ENCODE data around the gene PDGFRB. TPM values are rescaled to one million over a fixed set of nuclear protein-coding genes. Genes with fewer than 3 reads are reported as not detected.

The PDGFRB gene
- polyA plus RNA-seq, 4 donors = 0.45 to 31.6 (median 11.8) TPM

- WGBS, 3 donors = 90 to 97% (median 93%) methylated on average over 10 of the region's 10 CpGs
- Histone ChIP-seq H3K4me1 (ENCODE audit: control insufficient read depth in 3 of 3, insufficient read depth in 2 of 3, low read depth in 1 of 3, low read length in 2 of 3) (peaks cover 0 to 27% (median 0%) of the 10 kb centered on the region in 3 donors), H3K4me3 (ENCODE audit: low read depth in 1 of 3, low read length in 3 of 3) (no peak overlapping the region), H3K9me3 (ENCODE audit: control insufficient read depth in 2 of 2, insufficient read depth in 1 of 2, low read depth in 1 of 2, low read length in 1 of 2) (no peaks in the 10 kb centered on the region), H3K36me3 (ENCODE audit: control insufficient read depth in 3 of 3, insufficient read depth in 2 of 3, low read depth in 1 of 3, low read length in 3 of 3) (peaks cover 0 to 45% (median 0%) of the 10 kb centered on the region in 3 donors), H3K27me3 (ENCODE audit: control insufficient read depth in 3 of 3, insufficient read depth in 3 of 3, low read length in 3 of 3) (no peaks in the 10 kb centered on the region), H3K27ac (ENCODE audit: low read depth in 1 of 3, low read length in 2 of 3) (no peak overlapping the region)
- DNase-seq = no peak
- no peak for FAIRE-seq
Measured at GRCh38 chr5:150125334-150125733, 30.3 kb downstream of the PDGFRB start.

GRCh38 chr5:150124596-150124995 lies 31.0 kb downstream of the PDGFRB start:
- Histone ChIP-seq H3K9me3 (ENCODE audit: control insufficient read depth in 2 of 2, insufficient read depth in 1 of 2, low read depth in 1 of 2, low read length in 1 of 2) (no peaks in the 10 kb centered on the region), H3K4me1 (ENCODE audit: control insufficient read depth in 3 of 3, insufficient read depth in 2 of 3, low read depth in 1 of 3, low read length in 2 of 3) (peaks cover 0 to 20% (median 0%) of the 10 kb centered on the region in 3 donors), H3K4me3 (ENCODE audit: low read depth in 1 of 3, low read length in 3 of 3) (no peak overlapping the region), H3K36me3 (ENCODE audit: control insufficient read depth in 3 of 3, insufficient read depth in 2 of 3, low read depth in 1 of 3, low read length in 3 of 3) (peaks cover 0 to 46% (median 0%) of the 10 kb centered on the region in 3 donors), H3K27me3 (ENCODE audit: control insufficient read depth in 3 of 3, insufficient read depth in 3 of 3, low read length in 3 of 3) (no peaks in the 10 kb centered on the region), H3K27ac (ENCODE audit: low read depth in 1 of 3, low read length in 2 of 3) (no peak overlapping the region)
- FAIRE-seq (no peak), DNase-seq (no peak)
- WGBS, 3 donors = 81 to 95% (median 88%) methylated on average over 6 to 8 of the region's 8 CpGs

- WGBS, 3 donors = 82 to 86% (median 85%) methylated on average over 10 to 11 of the region's 11 CpGs
- no peak overlapping the region for H3K27ac ChIP-seq (ENCODE audit: low read depth in 1 of 3, low read length in 2 of 3)
- FAIRE-seq (no peak), DNase-seq (no peak)
- H3K4me1 ChIP-seq (ENCODE audit: control insufficient read depth in 3 of 3, insufficient read depth in 2 of 3, low read depth in 1 of 3, low read length in 2 of 3) = peaks cover 0 to 19% (median 0%) of the 10 kb centered on the region in 3 donors
- peaks cover 0 to 47% (median 0%) of the 10 kb centered on the region in 3 donors for H3K36me3 ChIP-seq (ENCODE audit: control insufficient read depth in 3 of 3, insufficient read depth in 2 of 3, low read depth in 1 of 3, low read length in 3 of 3)
- H3K27me3 ChIP-seq (ENCODE audit: control insufficient read depth in 3 of 3, insufficient read depth in 3 of 3, low read length in 3 of 3) = no peaks in the 10 kb centered on the region
- no peaks in the 10 kb centered on the region for H3K9me3 ChIP-seq (ENCODE audit: control insufficient read depth in 2 of 2, insufficient read depth in 1 of 2, low read depth in 1 of 2, low read length in 1 of 2)
- H3K4me3 ChIP-seq (ENCODE audit: low read depth in 1 of 3, low read length in 3 of 3) = no peak overlapping the region
Measured at GRCh38 chr5:150124111-150124557, 31.5 kb downstream of the PDGFRB start.

GRCh38 chr5:150123542-150123941 lies 32.1 kb downstream of the PDGFRB start:
- no peaks in the 10 kb centered on the region for H3K9me3 ChIP-seq (ENCODE audit: control insufficient read depth in 2 of 2, insufficient read depth in 1 of 2, low read depth in 1 of 2, low read length in 1 of 2)
- no peaks in the 10 kb centered on the region for H3K27me3 ChIP-seq (ENCODE audit: control insufficient read depth in 3 of 3, insufficient read depth in 3 of 3, low read length in 3 of 3)
- H3K4me1 ChIP-seq (ENCODE audit: control insufficient read depth in 3 of 3, insufficient read depth in 2 of 3, low read depth in 1 of 3, low read length in 2 of 3) = peaks cover 0 to 19% (median 0%) of the 10 kb centered on the region in 3 donors
- peaks cover 0 to 52% (median 0%) of the 10 kb centered on the region in 3 donors for H3K36me3 ChIP-seq (ENCODE audit: control insufficient read depth in 3 of 3, insufficient read depth in 2 of 3, low read depth in 1 of 3, low read length in 3 of 3)
- no peak for FAIRE-seq
- DNase-seq = no peak
- no peak overlapping the region for H3K27ac ChIP-seq (ENCODE audit: low read depth in 1 of 3, low read length in 2 of 3)
- H3K4me3 ChIP-seq (ENCODE audit: low read depth in 1 of 3, low read length in 3 of 3) = no peak overlapping the region
- WGBS, 3 donors = 76 to 85% (median 80%) methylated on average over 4 of the region's 4 CpGs

GRCh38 chr5:150122536-150123481 lies 32.8 kb downstream of the PDGFRB start:
- Histone ChIP-seq H3K27ac (ENCODE audit: low read depth in 1 of 3, low read length in 2 of 3) (peak overlapping the region in 1 of 3 donors; percentile 19), H3K36me3 (ENCODE audit: control insufficient read depth in 3 of 3, insufficient read depth in 2 of 3, low read depth in 1 of 3, low read length in 3 of 3) (peaks cover 0 to 54% (median 0%) of the 10 kb centered on the region in 3 donors), H3K4me3 (ENCODE audit: low read depth in 1 of 3, low read length in 3 of 3) (no peak overlapping the region), H3K4me1 (ENCODE audit: control insufficient read depth in 3 of 3, insufficient read depth in 2 of 3, low read depth in 1 of 3, low read length in 2 of 3) (peaks cover 0 to 19% (median 0%) of the 10 kb centered on the region in 3 donors), H3K27me3 (ENCODE audit: control insufficient read depth in 3 of 3, insufficient read depth in 3 of 3, low read length in 3 of 3) (no peaks in the 10 kb centered on the region), H3K9me3 (ENCODE audit: control insufficient read depth in 2 of 2, insufficient read depth in 1 of 2, low read depth in 1 of 2, low read length in 1 of 2) (no peaks in the 10 kb centered on the region)
- FAIRE-seq (no peak), DNase-seq (no peak)
- WGBS, 3 donors = 80 to 86% (median 83%) methylated on average over 15 of the region's 15 CpGs

GRCh38 chr5:150122158-150122510 lies 33.5 kb downstream of the PDGFRB start:
- Histone ChIP-seq H3K27ac (ENCODE audit: low read depth in 1 of 3, low read length in 2 of 3) (no peak overlapping the region), H3K27me3 (ENCODE audit: control insufficient read depth in 3 of 3, insufficient read depth in 3 of 3, low read length in 3 of 3) (no peaks in the 10 kb centered on the region), H3K4me3 (ENCODE audit: low read depth in 1 of 3, low read length in 3 of 3) (no peak overlapping the region), H3K4me1 (ENCODE audit: control insufficient read depth in 3 of 3, insufficient read depth in 2 of 3, low read depth in 1 of 3, low read length in 2 of 3) (peaks cover 0 to 19% (median 0%) of the 10 kb centered on the region in 3 donors), H3K36me3 (ENCODE audit: control insufficient read depth in 3 of 3, insufficient read depth in 2 of 3, low read depth in 1 of 3, low read length in 3 of 3) (peaks cover 0 to 53% (median 0%) of the 10 kb centered on the region in 3 donors), H3K9me3 (ENCODE audit: control insufficient read depth in 2 of 2, insufficient read depth in 1 of 2, low read depth in 1 of 2, low read length in 1 of 2) (no peaks in the 10 kb centered on the region)
- FAIRE-seq (no peak), DNase-seq (peak; percentile 92 to 97)
- WGBS, 3 donors = 8 to 45% (median 19%) methylated on average over 5 of the region's 5 CpGs

- DNase-seq = no peak
- Histone ChIP-seq H3K4me3 (ENCODE audit: low read depth in 1 of 3, low read length in 3 of 3) (no peak overlapping the region), H3K27me3 (ENCODE audit: control insufficient read depth in 3 of 3, insufficient read depth in 3 of 3, low read length in 3 of 3) (no peaks in the 10 kb centered on the region), H3K4me1 (ENCODE audit: control insufficient read depth in 3 of 3, insufficient read depth in 2 of 3, low read depth in 1 of 3, low read length in 2 of 3) (peaks cover 0 to 19% (median 0%) of the 10 kb centered on the region in 3 donors), H3K9me3 (ENCODE audit: control insufficient read depth in 2 of 2, insufficient read depth in 1 of 2, low read depth in 1 of 2, low read length in 1 of 2) (no peaks in the 10 kb centered on the region), H3K36me3 (ENCODE audit: control insufficient read depth in 3 of 3, insufficient read depth in 2 of 3, low read depth in 1 of 3, low read length in 3 of 3) (peaks cover 0 to 48% (median 0%) of the 10 kb centered on the region in 3 donors), H3K27ac (ENCODE audit: low read depth in 1 of 3, low read length in 2 of 3) (no peak overlapping the region)
- WGBS, 3 donors = 66 to 86% (median 76%) methylated on average over 14 of the region's 14 CpGs
- no peak for FAIRE-seq
Measured at GRCh38 chr5:150121448-150122157, 34.0 kb downstream of the PDGFRB start.
